Astrocyte (in vitro differentiated cells and primary cell): ENCODE measurements around the gene MYCBPAP.

Experiments
- EZH2 ChIP-seq: IDR thresholded peaks from 2 replicates; pipeline ENCODE4 v1.6.1; 2012; ENCODE audit warnings: mild to moderate bottlenecking, low read length, inconsistent platforms; ENCODE audit not compliant: insufficient read depth
- TF ChIP-seq, protein P1 (sequence below): IDR thresholded peaks from 2 replicates; pipeline ENCODE4 v1.5.1; 2011; ENCODE audit warnings: low read depth, mild to moderate bottlenecking, inconsistent platforms, low read length, moderate library complexity; ENCODE audit not compliant: insufficient read depth

DNA sequence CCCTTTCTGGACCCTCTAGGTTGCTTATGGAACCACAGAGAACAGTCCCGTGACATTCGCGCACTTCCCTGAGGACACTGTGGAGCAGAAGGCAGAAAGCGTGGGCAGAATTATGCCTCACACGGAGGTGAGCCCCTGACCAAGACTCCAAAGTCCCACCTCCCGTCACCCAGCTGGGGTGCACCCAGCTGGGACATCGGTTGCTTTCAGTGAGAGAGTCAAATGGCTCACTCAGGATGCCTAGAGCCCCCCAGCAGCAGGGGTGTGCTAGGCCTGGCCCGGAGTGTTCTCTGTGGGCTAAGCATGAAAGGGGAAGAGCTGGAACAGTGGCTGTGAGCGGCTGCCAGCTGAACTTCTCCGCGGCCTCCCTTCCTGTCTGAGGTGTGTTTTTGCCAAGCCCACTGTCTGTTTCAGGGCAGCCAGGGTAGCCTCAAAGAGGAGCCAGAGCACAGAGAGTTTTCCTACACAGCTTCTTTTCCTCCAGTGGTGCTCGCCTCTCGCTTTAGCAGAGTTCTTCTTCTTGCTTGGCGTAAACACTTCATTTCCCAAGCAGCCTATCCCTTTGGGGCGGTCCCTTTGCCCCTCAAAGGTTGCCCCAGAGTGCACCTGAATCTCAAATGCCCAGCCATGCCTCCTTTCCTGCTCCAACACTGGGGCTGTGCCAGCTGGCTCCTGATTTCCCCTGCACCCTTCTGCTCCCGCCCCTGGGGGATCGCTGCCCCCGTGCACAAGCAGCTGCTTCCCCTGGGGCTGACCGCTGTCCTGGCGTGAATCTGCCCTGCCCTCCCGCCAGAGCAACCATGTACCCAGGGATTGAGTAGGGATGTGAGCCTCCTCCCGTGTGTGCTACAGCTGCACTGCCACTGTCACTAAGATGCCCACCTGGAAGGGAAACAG lies 37.0 kb upstream of the MYCBPAP start:
- TF ChIP-seq, protein P1, sequence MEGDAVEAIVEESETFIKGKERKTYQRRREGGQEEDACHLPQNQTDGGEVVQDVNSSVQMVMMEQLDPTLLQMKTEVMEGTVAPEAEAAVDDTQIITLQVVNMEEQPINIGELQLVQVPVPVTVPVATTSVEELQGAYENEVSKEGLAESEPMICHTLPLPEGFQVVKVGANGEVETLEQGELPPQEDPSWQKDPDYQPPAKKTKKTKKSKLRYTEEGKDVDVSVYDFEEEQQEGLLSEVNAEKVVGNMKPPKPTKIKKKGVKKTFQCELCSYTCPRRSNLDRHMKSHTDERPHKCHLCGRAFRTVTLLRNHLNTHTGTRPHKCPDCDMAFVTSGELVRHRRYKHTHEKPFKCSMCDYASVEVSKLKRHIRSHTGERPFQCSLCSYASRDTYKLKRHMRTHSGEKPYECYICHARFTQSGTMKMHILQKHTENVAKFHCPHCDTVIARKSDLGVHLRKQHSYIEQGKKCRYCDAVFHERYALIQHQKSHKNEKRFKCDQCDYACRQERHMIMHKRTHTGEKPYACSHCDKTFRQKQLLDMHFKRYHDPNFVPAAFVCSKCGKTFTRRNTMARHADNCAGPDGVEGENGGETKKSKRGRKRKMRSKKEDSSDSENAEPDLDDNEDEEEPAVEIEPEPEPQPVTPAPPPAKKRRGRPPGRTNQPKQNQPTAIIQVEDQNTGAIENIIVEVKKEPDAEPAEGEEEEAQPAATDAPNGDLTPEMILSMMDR, result no peak
- no peak for TF ChIP-seq EZH2
